ENCODE measurements around the gene CSRNP3.

Gene CSRNP3

DNA sequence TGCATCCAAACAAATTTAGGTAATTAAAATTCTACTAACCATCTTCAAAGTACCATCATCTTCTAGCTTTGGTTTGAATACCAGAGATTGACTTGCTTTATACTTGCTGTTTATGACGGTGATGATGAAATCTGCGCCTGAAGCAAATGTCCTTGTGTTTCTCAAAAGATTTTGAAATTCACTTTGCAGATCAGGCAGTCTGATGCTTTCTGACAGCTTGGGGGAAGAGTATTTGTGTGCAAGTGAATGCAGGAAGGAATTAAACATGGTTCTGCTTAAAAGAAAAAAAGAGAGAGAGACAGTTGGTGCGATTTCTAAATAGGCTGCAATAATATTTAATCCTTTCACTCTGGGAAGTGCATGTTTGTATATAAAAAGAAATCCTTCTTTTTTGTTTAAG, 29.6 kb downstream of the CSRNP3 start:
- TF ChIP-seq POLR2AphosphoS5 (IDR thresholded peaks at IDR 0.05; ENCODE audit: low read depth, low read length): no peak
- TF ChIP-seq SIN3A (IDR thresholded peaks at IDR 0.05; ENCODE audit: borderline replicate concordance, insufficient read depth, low read length): no peak

DNA sequence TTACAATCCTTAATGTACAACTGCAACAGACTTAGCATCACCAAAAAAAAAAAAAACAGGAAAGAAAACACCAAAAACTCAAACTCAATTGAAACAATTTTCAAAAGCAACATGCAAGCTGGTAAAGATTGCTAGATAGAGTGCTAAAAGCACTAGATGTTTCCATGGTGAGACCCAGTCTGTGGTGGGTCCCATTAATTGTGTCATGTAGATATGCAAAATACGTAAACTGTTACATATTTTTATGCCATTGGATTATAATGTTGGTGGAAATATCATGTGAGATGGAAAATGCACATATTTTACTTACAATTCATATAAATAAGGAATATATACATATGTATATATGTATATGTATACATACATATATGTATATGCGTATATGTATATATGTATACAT, 30.5 kb downstream of the CSRNP3 start:
- TF ChIP-seq SIN3A (IDR thresholded peaks at IDR 0.05; ENCODE audit: borderline replicate concordance, insufficient read depth, low read length) (no peak), POLR2AphosphoS5 (IDR thresholded peaks at IDR 0.05; ENCODE audit: low read depth, low read length) (no peak), TAF1 (IDR thresholded peaks at IDR 0.05; ENCODE audit: borderline replicate concordance, insufficient read depth, low read length) (no peak), FOXP2 (optimal IDR thresholded peaks at IDR 0.05; ENCODE audit: borderline replicate concordance, extremely low read depth, extremely low read length, insufficient read depth) (no peak)
- TF ChIP-seq, protein P1, sequence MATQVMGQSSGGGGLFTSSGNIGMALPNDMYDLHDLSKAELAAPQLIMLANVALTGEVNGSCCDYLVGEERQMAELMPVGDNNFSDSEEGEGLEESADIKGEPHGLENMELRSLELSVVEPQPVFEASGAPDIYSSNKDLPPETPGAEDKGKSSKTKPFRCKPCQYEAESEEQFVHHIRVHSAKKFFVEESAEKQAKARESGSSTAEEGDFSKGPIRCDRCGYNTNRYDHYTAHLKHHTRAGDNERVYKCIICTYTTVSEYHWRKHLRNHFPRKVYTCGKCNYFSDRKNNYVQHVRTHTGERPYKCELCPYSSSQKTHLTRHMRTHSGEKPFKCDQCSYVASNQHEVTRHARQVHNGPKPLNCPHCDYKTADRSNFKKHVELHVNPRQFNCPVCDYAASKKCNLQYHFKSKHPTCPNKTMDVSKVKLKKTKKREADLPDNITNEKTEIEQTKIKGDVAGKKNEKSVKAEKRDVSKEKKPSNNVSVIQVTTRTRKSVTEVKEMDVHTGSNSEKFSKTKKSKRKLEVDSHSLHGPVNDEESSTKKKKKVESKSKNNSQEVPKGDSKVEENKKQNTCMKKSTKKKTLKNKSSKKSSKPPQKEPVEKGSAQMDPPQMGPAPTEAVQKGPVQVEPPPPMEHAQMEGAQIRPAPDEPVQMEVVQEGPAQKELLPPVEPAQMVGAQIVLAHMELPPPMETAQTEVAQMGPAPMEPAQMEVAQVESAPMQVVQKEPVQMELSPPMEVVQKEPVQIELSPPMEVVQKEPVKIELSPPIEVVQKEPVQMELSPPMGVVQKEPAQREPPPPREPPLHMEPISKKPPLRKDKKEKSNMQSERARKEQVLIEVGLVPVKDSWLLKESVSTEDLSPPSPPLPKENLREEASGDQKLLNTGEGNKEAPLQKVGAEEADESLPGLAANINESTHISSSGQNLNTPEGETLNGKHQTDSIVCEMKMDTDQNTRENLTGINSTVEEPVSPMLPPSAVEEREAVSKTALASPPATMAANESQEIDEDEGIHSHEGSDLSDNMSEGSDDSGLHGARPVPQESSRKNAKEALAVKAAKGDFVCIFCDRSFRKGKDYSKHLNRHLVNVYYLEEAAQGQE (IDR thresholded peaks at IDR 0.05; ENCODE audit: insufficient read depth in 1 of 2, low read depth in 2 of 2, low read length in 2 of 2): no peak

DNA sequence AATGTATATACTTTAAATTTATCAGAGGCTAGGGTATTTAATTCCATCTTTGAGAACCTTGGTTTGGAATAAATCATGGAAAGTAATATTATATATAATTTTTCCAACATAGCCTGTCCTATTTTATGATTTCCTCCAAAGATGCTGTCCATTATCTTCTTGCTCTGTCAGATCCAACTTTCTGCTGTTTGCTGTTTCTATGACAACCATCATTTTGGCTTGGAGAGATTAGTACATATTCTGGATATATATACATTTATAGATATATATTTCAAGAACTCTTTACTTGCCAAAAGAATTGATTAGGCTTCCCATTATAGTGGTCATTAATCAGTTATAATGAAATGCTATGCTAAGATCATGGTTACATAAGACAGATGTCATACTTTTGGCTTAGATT, 31.3 kb downstream of the CSRNP3 start:
- TF ChIP-seq TAF1 (IDR thresholded peaks at IDR 0.05; ENCODE audit: borderline replicate concordance, insufficient read depth, low read length) (no peak), POLR2AphosphoS5 (IDR thresholded peaks at IDR 0.05; ENCODE audit: low read depth, low read length) (no peak), FOXP2 (optimal IDR thresholded peaks at IDR 0.05; ENCODE audit: borderline replicate concordance, extremely low read depth, extremely low read length, insufficient read depth) (no peak), SIN3A (IDR thresholded peaks at IDR 0.05; ENCODE audit: borderline replicate concordance, insufficient read depth, low read length) (no peak)
- TF ChIP-seq, protein P1 (IDR thresholded peaks at IDR 0.05; ENCODE audit: insufficient read depth in 1 of 2, low read depth in 2 of 2, low read length in 2 of 2): no peak

DNA sequence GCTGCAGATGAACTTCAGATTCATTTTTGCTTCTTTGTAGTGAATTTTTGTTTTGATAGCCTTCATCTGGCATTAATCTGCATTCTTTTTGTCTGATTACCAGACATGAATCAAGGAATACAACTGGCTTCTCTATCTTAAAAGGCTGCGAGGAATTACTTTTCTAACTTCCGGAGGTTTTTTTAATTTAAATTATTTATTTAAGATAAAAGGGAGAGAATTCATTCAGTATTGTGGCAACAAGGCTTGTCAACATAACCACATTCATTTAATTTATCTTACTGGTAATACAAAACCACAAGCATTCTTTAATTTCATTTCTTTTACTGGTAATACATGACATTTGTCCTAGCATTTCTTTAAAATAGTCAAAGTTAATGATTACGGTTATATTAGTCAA, 36.0 kb downstream of the CSRNP3 start:
- TF ChIP-seq SIN3A (IDR thresholded peaks at IDR 0.05; ENCODE audit: borderline replicate concordance, insufficient read depth, low read length) (no peak), FOXP2 (optimal IDR thresholded peaks at IDR 0.05; ENCODE audit: borderline replicate concordance, extremely low read depth, extremely low read length, insufficient read depth) (no peak), TAF1 (IDR thresholded peaks at IDR 0.05; ENCODE audit: borderline replicate concordance, insufficient read depth, low read length) (no peak), POLR2AphosphoS5 (IDR thresholded peaks at IDR 0.05; ENCODE audit: low read depth, low read length) (no peak)
- TF ChIP-seq, protein P1 (IDR thresholded peaks at IDR 0.05; ENCODE audit: insufficient read depth in 1 of 2, low read depth in 2 of 2, low read length in 2 of 2): no peak

DNA sequence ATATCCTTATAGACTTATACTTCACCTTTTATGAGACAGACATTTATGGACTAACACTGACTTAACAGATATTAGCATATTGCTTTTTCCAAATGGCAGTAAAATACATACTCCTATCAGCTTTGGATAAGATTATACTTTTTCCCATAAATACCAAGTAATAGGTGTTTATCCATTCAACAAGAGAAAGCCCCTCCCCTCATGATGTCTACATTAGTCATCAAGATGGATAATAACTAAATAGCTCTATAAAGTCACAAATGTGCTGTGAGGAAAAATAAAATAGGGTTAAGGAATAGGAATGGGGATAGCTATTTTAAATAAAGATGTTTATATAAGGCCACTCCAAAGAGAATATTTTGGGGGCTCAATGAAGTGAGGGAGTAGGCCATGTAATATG, 39.4 kb downstream of the CSRNP3 start:
- TF ChIP-seq SIN3A (IDR thresholded peaks at IDR 0.05; ENCODE audit: borderline replicate concordance, insufficient read depth, low read length) (no peak), FOXP2 (optimal IDR thresholded peaks at IDR 0.05; ENCODE audit: borderline replicate concordance, extremely low read depth, extremely low read length, insufficient read depth) (no peak), TAF1 (IDR thresholded peaks at IDR 0.05; ENCODE audit: borderline replicate concordance, insufficient read depth, low read length) (no peak), POLR2AphosphoS5 (IDR thresholded peaks at IDR 0.05; ENCODE audit: low read depth, low read length) (no peak)
- TF ChIP-seq, protein P1 (IDR thresholded peaks at IDR 0.05; ENCODE audit: insufficient read depth in 1 of 2, low read depth in 2 of 2, low read length in 2 of 2): no peak
